Measurements from ENCODE around the gene EXO5.
"Not testable (repeated sequence)": the region's sequence is repeated elsewhere in the genome, so short reads cannot be mapped to it uniquely, and the experiment has no call there.

EXO5 gene

GRCh38 chr1:40508375-40509341 lies at the start of gene EXO5:
EXO5 (plus strand) TSS chr1:40508767; CDS start chr1:40514545, 5,778 bp downstream.
- peak in 52 of 56 donors; percentile 5 to 84 (median 56) for DNase-seq

GRCh38 chr1:40462956-40463590 lies 45.5 kb upstream of the EXO5 start:
- no peak for DNase-seq

- DNase-seq: no peak
Measured at GRCh38 chr1:40469327-40469726, 39.2 kb upstream of the EXO5 start.

GRCh38 chr1:40475268-40475667 lies 33.3 kb upstream of the EXO5 start:
- no peak for DNase-seq

GRCh38 chr1:40476924-40477677 lies 31.5 kb upstream of the EXO5 start, which contains the start of gene ZFP69:
ZFP69 (plus strand) TSS chr1:40477290; CDS start chr1:40479362, 2,072 bp downstream.
- DNase-seq: peak in 39 of 56 donors; percentile 4 to 70 (median 33)

- DNase-seq: peak in 14 of 56 donors; percentile 4 to 51 (median 22)
Measured at GRCh38 chr1:40477678-40478053, 30.9 kb upstream of the EXO5 start.

GRCh38 chr1:40478276-40478675 lies 30.3 kb upstream of the EXO5 start:
- DNase-seq: peak in 3 of 56 donors; percentile 2 to 14 (median 4)

GRCh38 chr1:40479156-40479555 lies 29.4 kb upstream of the EXO5 start:
- no peak for DNase-seq

GRCh38 chr1:40495315-40495903 lies 13.2 kb upstream of the EXO5 start:
- no peak for DNase-seq

- DNase-seq: not testable (repeated sequence)
Measured at GRCh38 chr1:40502651-40503050, 5.9 kb upstream of the EXO5 start.

GRCh38 chr1:40507973-40508372 lies 594 bp upstream of the EXO5 start:
- DNase-seq: no peak

GRCh38 chr1:40519517-40519916 lies 10.9 kb downstream of the EXO5 start:
- no peak for DNase-seq

- DNase-seq: no peak
Measured at GRCh38 chr1:40530735-40531380, 22.3 kb downstream of the EXO5 start.

GRCh38 chr1:40531381-40532061 lies 23.0 kb downstream of the EXO5 start, which contains the start of gene ZNF684:
ZNF684 (plus strand) TSS chr1:40531637; CDS start chr1:40533167, 1,530 bp downstream.
- peak; percentile 52 to 93 (median 83) for DNase-seq

GRCh38 chr1:40532062-40532389 lies 23.5 kb downstream of the EXO5 start:
- DNase-seq: no peak

- DNase-seq: peak in 4 of 56 donors; percentile 2 to 33 (median 16)
Measured at GRCh38 chr1:40532844-40533424, 24.4 kb downstream of the EXO5 start.

GRCh38 chr1:40534589-40534988 lies 26.0 kb downstream of the EXO5 start:
- DNase-seq: no peak

GRCh38 chr1:40535732-40536131 lies 27.2 kb downstream of the EXO5 start:
- no peak for DNase-seq

GRCh38 chr1:40539338-40539737 lies 30.8 kb downstream of the EXO5 start:
- DNase-seq: no peak

- DNase-seq: no peak
Measured at GRCh38 chr1:40546957-40547356, 38.4 kb downstream of the EXO5 start.

All from amygdala (tissue), 56 donors.